ENCODE data around the gene PPP3R1. TPM values are rescaled to one million over a fixed set of nuclear protein-coding genes. Genes with fewer than 3 reads are reported as not detected.

Gene PPP3R1
- total RNA-seq, 1 donor from 2014 or later, result 56.4 TPM

DNA sequence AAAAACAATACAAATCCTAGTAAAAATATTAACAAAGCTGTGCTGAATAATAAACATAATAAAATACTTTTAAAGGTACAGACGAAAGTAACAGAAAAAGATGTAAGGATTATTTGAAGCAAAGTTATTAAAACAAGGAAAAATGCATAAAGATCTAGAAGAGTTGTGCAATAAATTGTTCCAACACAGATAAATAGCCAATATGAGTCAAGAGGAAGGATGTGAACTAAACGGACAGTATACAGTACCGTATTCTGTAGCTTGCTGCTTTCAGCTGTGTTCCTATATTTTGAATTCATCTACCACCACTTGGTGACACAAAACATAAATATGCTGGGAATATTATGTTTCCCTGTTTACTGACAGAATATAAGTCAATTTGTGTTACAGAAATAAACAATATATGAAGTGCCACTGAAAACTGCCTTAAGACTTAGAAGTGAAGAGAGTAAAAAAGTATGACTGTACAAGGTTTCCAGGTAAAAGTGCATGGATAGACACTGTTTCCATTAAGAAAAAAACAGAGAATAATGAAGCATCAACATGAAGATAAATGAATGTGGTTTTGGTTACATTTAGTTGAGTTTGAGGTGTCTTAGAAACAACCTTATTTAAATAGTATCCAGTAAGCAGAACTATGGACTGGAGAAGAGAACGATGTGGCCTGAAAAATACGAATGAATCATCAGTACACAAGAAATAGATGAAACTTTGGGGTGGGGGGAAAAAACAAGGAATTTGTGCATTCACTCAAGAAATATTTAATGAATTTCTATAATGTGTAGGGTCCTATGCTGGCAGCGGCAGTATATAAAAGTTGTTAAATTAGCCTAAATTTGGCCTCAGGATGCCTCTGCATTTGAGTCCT, 13.1 kb downstream of the PPP3R1 start:
- H3K27ac Mint-ChIP-seq (ENCODE audit: unreplicated experiment), result no peak overlapping the region
- H3K9me3 Mint-ChIP-seq, result no peaks in the 10 kb centered on the region
- TF ChIP-seq, protein P1, sequence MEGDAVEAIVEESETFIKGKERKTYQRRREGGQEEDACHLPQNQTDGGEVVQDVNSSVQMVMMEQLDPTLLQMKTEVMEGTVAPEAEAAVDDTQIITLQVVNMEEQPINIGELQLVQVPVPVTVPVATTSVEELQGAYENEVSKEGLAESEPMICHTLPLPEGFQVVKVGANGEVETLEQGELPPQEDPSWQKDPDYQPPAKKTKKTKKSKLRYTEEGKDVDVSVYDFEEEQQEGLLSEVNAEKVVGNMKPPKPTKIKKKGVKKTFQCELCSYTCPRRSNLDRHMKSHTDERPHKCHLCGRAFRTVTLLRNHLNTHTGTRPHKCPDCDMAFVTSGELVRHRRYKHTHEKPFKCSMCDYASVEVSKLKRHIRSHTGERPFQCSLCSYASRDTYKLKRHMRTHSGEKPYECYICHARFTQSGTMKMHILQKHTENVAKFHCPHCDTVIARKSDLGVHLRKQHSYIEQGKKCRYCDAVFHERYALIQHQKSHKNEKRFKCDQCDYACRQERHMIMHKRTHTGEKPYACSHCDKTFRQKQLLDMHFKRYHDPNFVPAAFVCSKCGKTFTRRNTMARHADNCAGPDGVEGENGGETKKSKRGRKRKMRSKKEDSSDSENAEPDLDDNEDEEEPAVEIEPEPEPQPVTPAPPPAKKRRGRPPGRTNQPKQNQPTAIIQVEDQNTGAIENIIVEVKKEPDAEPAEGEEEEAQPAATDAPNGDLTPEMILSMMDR (conservative IDR thresholded peaks at IDR 0.05), result no peak
- H3K36me3 Mint-ChIP-seq (ENCODE audit: low read depth), result no peaks in the 10 kb centered on the region
- no peak for DNase-seq (ENCODE audit: low read depth, low spot score)
- H3K4me3 Mint-ChIP-seq, result no peak overlapping the region
- no peaks in the 10 kb centered on the region for H3K27me3 Mint-ChIP-seq (ENCODE audit: low read depth)
- peaks cover 25% of the 10 kb centered on the region for H3K4me1 Mint-ChIP-seq

DNA sequence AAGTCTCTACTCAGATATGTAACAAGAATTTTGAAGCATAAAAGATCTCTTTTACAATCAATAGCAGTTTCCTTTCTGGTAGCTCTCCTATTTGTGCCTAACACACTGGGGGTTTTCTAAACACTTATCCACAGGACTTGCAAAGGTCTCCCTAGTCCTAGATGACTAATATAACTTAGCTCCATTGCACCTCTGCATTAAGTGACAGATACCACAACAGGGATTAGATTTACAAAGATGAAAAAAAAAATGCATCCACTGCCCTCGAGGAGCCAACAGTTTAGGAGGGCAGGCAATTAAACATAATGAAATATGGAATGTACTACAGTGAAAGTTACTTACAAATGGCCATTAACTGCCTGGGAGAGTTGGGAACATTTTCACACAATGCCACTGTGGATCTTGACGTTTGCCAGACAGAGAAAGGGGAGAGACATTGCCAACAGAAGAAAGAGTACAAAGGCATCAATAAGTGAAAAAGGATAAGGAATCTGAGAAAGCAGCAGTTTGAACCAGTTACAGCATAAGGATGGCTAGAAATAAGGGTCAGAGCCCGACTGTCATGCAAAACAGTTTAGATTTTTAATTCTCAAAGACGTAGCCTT, 14.3 kb downstream of the PPP3R1 start:
- Mint-ChIP-seq H3K4me1 (peaks cover 25% of the 10 kb centered on the region), H3K27me3 (ENCODE audit: low read depth) (no peaks in the 10 kb centered on the region), H3K27ac (ENCODE audit: unreplicated experiment) (no peak overlapping the region), H3K36me3 (ENCODE audit: low read depth) (no peaks in the 10 kb centered on the region), H3K9me3 (no peaks in the 10 kb centered on the region), H3K4me3 (no peak overlapping the region)
- TF ChIP-seq, protein P1 (conservative IDR thresholded peaks at IDR 0.05), result no peak
- no peak for DNase-seq (ENCODE audit: low read depth, low spot score)

DNA sequence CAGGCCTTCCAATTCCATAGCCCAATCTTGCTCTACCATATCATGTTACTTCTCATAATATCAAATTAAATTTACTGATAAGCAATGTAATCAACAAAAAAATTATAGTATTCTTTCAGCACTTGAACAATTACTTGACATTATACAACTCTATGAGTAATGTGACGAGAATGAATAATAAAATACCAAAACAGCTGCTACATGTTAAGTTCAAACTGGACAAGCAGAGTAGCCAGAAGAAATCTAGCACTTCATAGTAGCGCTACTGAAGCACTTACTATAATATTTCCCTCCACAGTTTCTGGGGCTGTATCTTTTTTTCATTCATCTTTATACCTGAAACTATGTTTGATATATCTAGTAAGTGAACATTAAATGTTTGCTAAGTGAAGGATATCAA, 14.9 kb downstream of the PPP3R1 start:
- DNase-seq (ENCODE audit: low read depth, low spot score), result no peak
- Mint-ChIP-seq H3K9me3 (no peaks in the 10 kb centered on the region), H3K27ac (ENCODE audit: unreplicated experiment) (no peak overlapping the region), H3K4me1 (peaks cover 25% of the 10 kb centered on the region), H3K27me3 (ENCODE audit: low read depth) (no peaks in the 10 kb centered on the region), H3K36me3 (ENCODE audit: low read depth) (no peaks in the 10 kb centered on the region), H3K4me3 (no peak overlapping the region)
- TF ChIP-seq, protein P1 (conservative IDR thresholded peaks at IDR 0.05), result no peak

DNA sequence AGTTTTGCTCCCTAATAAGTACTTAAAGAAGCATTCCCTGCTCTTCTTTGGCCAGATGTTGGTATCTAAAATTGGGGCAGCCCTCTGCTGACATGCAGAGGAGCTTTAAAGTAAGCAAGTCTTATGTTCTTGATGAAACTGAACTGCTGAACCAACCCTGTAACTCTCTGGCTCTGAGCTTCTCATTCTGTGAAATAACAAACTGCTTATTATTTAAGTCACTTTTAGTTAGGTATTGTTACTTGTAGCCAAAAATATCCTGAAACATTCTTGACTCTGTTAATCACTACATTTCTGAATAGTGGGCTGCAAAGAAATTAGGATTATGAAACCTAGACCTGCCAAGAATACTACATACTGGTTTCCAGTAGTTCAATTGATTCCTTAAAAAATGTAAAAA, 15.5 kb downstream of the PPP3R1 start:
- no peaks in the 10 kb centered on the region for H3K27me3 Mint-ChIP-seq (ENCODE audit: low read depth)
- no peak for DNase-seq (ENCODE audit: low read depth, low spot score)
- H3K9me3 Mint-ChIP-seq, result no peaks in the 10 kb centered on the region
- H3K4me3 Mint-ChIP-seq, result no peak overlapping the region
- TF ChIP-seq, protein P1 (conservative IDR thresholded peaks at IDR 0.05), result no peak
- no peak overlapping the region for H3K27ac Mint-ChIP-seq (ENCODE audit: unreplicated experiment)
- peaks cover 25% of the 10 kb centered on the region for H3K4me1 Mint-ChIP-seq
- H3K36me3 Mint-ChIP-seq (ENCODE audit: low read depth), result no peaks in the 10 kb centered on the region

DNA sequence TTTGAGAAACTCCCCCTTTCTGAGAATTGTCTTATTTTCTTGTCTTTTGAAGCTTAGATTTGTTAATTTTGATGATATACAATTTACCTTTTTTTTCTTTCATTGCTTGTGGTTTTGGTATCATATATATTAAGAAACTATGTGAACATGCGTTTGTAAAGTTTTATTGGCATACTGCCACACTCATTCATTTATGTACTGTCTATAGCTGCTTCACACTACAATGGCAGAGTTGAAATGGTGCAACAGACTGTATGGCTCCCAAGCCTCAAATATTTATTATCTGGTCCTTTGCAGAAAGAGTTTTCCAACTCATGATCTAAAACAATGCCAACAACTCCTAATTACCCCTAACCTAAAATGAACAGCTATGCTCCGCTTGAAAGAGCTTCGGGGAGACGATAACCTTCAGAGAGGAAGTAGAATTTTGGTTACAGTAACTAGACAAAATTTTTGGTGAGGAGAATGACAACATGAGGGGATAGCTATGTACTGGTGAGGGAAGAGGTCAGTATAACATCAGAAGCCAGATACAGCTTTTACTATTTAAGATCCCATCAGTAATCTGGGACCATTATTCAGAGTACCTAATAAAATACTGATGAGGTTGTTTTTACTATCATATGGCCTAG, 16.1 kb downstream of the PPP3R1 start:
- H3K4me3 Mint-ChIP-seq, result no peak overlapping the region
- H3K36me3 Mint-ChIP-seq (ENCODE audit: low read depth), result no peaks in the 10 kb centered on the region
- H3K27me3 Mint-ChIP-seq (ENCODE audit: low read depth), result no peaks in the 10 kb centered on the region
- DNase-seq (ENCODE audit: low read depth, low spot score), result no peak
- TF ChIP-seq, protein P1 (conservative IDR thresholded peaks at IDR 0.05), result no peak
- H3K9me3 Mint-ChIP-seq, result no peaks in the 10 kb centered on the region
- H3K27ac Mint-ChIP-seq (ENCODE audit: unreplicated experiment), result no peak overlapping the region
- peaks cover 30% of the 10 kb centered on the region for H3K4me1 Mint-ChIP-seq

All from neural crest cell (in vitro differentiated cells).